T-helper 17 cell (primary cell): ENCODE data around the gene ADORA2A. TPM values are rescaled to one million over a fixed set of nuclear protein-coding genes. Genes with fewer than 3 reads are reported as not detected.
A peak's percentile ranks its signal among the peaks of the same experiment; 100 is the strongest.

Experiments used
- ATAC-seq: fragments of 150-1000 bp; cut with Tn5 transposase; 2 replicates; pipeline ENCODE4 v1.10.0; 2021; ENCODE audit warnings: mild to moderate bottlenecking, moderate library complexity
- DNase-seq, 3 donors: peaks; one replicate each; pipeline versions ENCODE4 v3.0.0 to v3.0.0-alpha.2; 2020 to 2021
- H3K9me3 ChIP-seq: one replicate; pipeline ENCODE4 v1.7.0; 2013; ENCODE audit warnings: low read length, mild to moderate bottlenecking; ENCODE audit not compliant: control insufficient read depth, poor library complexity, severe bottlenecking
- H3K27ac Mint-ChIP-seq: one replicate; pipeline ENCODE4 v1.8.0; 2022; ENCODE audit warnings: mild to moderate bottlenecking, moderate library complexity, mixed read lengths
- H3K27me3 Mint-ChIP-seq: one replicate; pipeline ENCODE4 v1.8.0; 2022; ENCODE audit warnings: mixed read lengths
- H3K36me3 Mint-ChIP-seq: one replicate; pipeline ENCODE4 v1.8.0; 2022; ENCODE audit warnings: low read depth, mixed read lengths
- H3K4me1 Mint-ChIP-seq: one replicate; pipeline ENCODE4 v1.8.0; 2022; ENCODE audit warnings: mild to moderate bottlenecking, mixed read lengths
- H3K4me3 Mint-ChIP-seq: one replicate; pipeline ENCODE4 v1.8.0; 2022; ENCODE audit warnings: mild to moderate bottlenecking, moderate library complexity, mixed read lengths
- total RNA-seq, 4 donors: library from RNA in 2 of 4; stranded (reverse) in 2 of 4; gene quantifications; one replicate each; pipeline ENCODE4 v1.2.3 and lab custom pipeline; 2022 to 2026

The ADORA2A gene
- total RNA-seq, 2 donors from 2014 or later = 20.4 to 22.0 TPM

DNA sequence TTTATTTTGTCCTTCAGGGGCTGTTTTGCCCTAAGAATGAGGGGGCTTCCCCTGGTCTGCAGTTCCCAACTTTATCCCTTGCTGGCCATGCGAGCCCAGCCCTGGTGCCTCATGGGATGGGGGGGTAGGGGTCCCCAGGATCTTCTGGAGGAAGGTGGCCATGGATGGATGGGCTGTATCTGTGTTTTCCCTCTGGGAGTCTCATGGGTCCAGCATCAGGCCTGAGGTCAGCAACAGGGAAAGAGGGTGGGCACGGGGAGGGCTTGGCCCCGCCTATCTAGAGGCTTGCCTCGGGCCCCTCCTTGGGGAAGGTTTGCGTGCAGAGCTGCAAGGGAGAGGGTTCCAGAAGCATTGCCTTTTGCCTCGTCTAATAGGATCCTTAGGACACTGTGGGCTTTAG is 10.8 kb upstream of the ADORA2A start:
- Mint-ChIP-seq H3K4me3 (no peak overlapping the region), H3K27ac (no peak overlapping the region), H3K27me3 (no peaks in the 10 kb centered on the region), H3K36me3 (peaks cover 4% of the 10 kb centered on the region), H3K4me1 (peaks cover 3% of the 10 kb centered on the region)
- no peak for DNase-seq
- no peaks in the 10 kb centered on the region for H3K9me3 ChIP-seq
- ATAC-seq = no peak

DNA sequence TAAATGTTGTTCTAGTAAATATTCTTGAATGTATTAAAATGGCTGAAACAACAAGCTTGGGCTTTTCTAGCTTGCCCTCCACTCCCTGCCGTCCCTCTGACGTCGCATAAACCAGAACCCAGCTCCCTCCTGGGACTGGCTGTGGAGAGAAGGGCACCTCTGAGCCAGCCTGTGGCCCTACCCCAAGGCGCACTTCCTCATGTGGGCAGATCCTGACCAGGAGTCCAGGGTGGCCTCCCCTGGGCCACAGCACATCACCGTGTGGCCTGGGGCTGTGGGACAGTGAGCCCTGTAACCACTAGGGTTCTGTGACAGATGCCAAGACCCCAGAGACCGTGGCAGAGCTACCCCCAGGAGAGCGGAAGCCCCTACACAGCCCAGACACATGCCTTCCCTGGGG is 10.2 kb upstream of the ADORA2A start:
- Mint-ChIP-seq H3K4me3 (no peak overlapping the region), H3K27ac (no peak overlapping the region), H3K27me3 (no peaks in the 10 kb centered on the region), H3K36me3 (peaks cover 4% of the 10 kb centered on the region), H3K4me1 (peaks cover 3% of the 10 kb centered on the region)
- ATAC-seq (no peak), DNase-seq (no peak)
- no peaks in the 10 kb centered on the region for H3K9me3 ChIP-seq

GRCh38 chr22:24417901-24418641 is 9.3 kb upstream of the ADORA2A start:
- no peak overlapping the region for H3K27ac Mint-ChIP-seq
- peaks cover 4% of the 10 kb centered on the region for H3K36me3 Mint-ChIP-seq
- no peaks in the 10 kb centered on the region for H3K9me3 ChIP-seq
- H3K27me3 Mint-ChIP-seq = no peaks in the 10 kb centered on the region
- DNase-seq = no peak
- H3K4me1 Mint-ChIP-seq = peaks cover 7% of the 10 kb centered on the region
- no peak for ATAC-seq
- no peak overlapping the region for H3K4me3 Mint-ChIP-seq

GRCh38 chr22:24418786-24419474 is 8.5 kb upstream of the ADORA2A start:
- Mint-ChIP-seq H3K4me3 (no peak overlapping the region), H3K4me1 (peaks cover 7% of the 10 kb centered on the region), H3K27ac (peak overlapping the region; percentile 24), H3K27me3 (no peaks in the 10 kb centered on the region), H3K36me3 (peaks cover 3% of the 10 kb centered on the region)
- no peaks in the 10 kb centered on the region for H3K9me3 ChIP-seq
- ATAC-seq (no peak), DNase-seq (no peak)

DNA sequence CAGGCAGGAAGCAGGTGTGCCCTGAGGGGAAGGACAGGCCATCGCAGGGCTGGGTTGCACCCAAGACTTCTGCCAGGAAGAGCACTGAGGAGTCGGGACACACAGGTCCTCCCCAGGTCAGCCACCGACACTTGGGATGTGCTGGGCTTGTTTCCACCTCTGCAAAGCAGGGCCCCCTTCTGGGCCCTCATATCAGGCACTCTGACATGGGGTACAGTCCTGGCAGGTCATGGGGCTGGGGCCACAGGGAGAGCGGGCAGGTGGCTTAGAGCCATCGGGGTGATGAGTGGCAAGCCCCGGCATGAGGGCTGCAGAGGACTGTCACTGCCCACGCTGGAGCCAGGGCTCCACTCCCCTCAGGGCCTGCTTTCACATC is 7.9 kb upstream of the ADORA2A start:
- H3K27ac Mint-ChIP-seq = peak overlapping the region; percentile 24
- peaks cover 2% of the 10 kb centered on the region for H3K36me3 Mint-ChIP-seq
- H3K4me3 Mint-ChIP-seq = no peak overlapping the region
- H3K27me3 Mint-ChIP-seq = no peaks in the 10 kb centered on the region
- no peaks in the 10 kb centered on the region for H3K9me3 ChIP-seq
- DNase-seq (no peak), ATAC-seq (no peak)
- H3K4me1 Mint-ChIP-seq = peaks cover 7% of the 10 kb centered on the region

DNA sequence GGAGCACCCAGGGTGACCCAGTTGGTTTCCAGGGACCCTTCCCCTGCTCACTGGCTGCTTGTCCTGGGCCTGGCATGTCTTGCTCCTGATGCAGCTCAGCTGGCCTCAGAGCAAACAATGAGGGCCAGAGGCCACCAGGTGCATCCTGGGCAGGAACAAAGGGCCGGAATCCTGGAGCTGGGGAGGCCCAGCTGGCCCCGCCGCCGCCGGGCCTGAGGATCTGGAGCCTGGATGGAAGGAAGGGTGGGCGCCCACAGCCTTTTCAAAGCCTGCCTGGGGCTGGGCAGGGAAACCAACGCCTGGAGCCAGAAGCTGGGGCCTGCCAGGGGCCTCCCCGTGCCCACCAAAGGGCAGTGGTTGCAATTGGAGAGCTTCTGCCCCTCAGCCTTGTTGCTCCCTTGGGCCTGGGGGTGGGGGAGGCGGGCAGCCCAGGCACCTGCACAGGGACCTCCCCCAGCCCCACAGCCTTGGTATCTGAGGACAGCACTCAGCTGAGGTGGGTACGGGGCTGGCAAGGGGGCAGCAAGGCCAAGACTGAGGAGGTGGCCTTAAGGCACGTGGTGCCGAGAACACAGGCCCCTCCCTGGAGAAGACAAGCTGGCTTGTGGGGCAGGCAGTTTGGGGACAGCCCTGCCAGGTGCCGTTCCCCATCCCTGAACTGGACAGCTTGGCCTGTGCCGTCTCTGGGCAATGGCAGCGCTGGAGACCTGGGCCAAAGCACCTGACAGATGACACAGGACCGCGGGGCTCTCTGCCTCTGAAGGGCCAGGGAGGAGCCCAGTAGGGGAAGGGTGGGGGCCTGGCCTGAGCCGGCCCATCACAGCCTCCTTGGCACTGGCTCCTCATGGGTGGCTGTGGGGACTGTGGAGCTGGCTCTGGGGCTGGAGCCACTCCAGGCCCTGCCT is 7.1 kb upstream of the ADORA2A start:
- ATAC-seq = no peak
- Mint-ChIP-seq H3K27me3 (no peaks in the 10 kb centered on the region), H3K27ac (peak overlapping the region; percentile 24), H3K4me3 (no peak overlapping the region), H3K36me3 (no peaks in the 10 kb centered on the region), H3K4me1 (peaks cover 8% of the 10 kb centered on the region)
- no peak for DNase-seq
- no peaks in the 10 kb centered on the region for H3K9me3 ChIP-seq

DNA sequence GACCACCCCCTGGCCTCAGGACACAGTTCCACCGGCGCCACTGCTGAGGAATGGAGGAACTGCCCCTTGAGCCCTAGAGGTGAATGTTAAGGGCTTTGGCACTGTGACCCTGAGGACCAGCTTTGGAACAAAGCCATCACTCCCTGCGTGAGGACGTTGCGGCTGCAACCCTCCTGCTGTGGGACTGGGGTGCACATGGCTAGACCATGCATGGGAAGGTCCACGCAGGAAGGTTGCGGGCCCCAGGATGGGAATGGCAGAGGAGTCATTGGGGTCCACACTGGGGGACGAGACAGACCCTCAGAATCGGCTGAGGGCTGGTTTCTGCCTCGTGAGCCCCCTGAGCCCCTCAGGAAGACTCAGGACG is 6.4 kb upstream of the ADORA2A start:
- H3K4me1 Mint-ChIP-seq = peaks cover 14% of the 10 kb centered on the region
- H3K27ac Mint-ChIP-seq = no peak overlapping the region
- no peaks in the 10 kb centered on the region for H3K36me3 Mint-ChIP-seq
- H3K9me3 ChIP-seq = no peaks in the 10 kb centered on the region
- ATAC-seq (no peak), DNase-seq (no peak)
- no peaks in the 10 kb centered on the region for H3K27me3 Mint-ChIP-seq
- peak overlapping the region; percentile 41 for H3K4me3 Mint-ChIP-seq

- H3K27me3 Mint-ChIP-seq = no peaks in the 10 kb centered on the region
- H3K27ac Mint-ChIP-seq = no peak overlapping the region
- H3K4me1 Mint-ChIP-seq = peaks cover 20% of the 10 kb centered on the region
- no peaks in the 10 kb centered on the region for H3K36me3 Mint-ChIP-seq
- DNase-seq (no peak), ATAC-seq (peak; percentile 61)
- no peak overlapping the region for H3K4me3 Mint-ChIP-seq
- H3K9me3 ChIP-seq = no peaks in the 10 kb centered on the region
Measured at GRCh38 chr22:24421428-24421931, 5.9 kb upstream of the ADORA2A start.

DNA sequence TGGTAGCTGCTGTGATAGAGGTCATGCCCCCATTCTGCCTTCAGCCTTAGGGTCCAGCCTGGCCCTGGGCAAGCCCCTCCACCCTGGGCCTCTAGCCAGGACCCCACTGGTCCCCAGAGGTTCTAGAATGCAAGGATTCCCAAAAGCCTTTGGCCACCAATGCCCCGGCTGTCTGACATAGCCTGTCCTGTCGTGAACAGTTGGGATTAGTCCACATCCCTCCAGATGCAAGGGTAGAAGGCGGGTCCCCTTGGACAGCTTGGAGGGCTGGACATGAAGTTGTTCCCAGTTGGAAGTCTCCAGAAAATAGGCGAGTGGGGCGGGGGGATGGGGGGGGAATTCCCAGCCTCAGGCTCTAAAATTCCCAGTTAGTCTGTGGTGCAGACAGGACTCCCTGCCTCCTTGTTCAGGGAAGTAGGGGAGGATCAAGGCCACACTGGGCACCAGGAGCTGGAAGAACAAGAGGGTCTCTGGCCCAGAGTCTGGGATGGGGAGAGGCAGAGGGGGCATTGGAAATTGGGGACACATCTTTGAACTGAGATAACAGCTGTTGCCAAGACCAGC is 5.2 kb upstream of the ADORA2A start:
- Mint-ChIP-seq H3K27me3 (no peaks in the 10 kb centered on the region), H3K27ac (no peak overlapping the region), H3K36me3 (no peaks in the 10 kb centered on the region), H3K4me1 (peaks cover 25% of the 10 kb centered on the region), H3K4me3 (peak overlapping the region; percentile 87)
- DNase-seq (no peak), ATAC-seq (no peak)
- no peaks in the 10 kb centered on the region for H3K9me3 ChIP-seq

DNA sequence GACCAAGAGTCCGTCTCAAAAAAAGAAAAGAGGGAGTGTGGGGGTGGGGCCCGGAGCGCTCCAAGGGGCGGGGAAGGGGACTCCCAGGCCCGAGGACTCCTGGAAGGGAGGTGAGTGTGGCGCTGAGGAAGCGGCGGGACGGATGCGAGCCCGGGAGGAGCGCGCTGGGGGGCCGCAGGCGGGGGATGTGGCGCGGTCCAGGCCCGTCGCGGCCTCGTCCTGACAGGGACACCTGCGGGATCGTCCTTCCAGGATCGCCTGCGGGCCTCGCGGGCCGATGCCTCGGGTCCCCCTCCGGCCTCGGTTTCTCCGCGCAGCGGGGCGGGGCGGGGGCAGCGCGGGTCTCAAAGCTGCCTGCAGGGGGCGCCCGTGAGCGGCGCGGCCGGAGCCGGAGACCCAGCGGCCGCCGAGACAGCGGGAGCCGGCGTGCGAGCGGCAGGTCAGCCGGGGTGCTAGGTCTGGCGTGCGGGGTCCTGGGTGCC is 3.8 kb upstream of the ADORA2A start:
- Mint-ChIP-seq H3K27ac (no peak overlapping the region), H3K4me1 (peaks cover 34% of the 10 kb centered on the region), H3K27me3 (no peaks in the 10 kb centered on the region), H3K36me3 (peaks cover 3% of the 10 kb centered on the region), H3K4me3 (peak overlapping the region; percentile 99)
- ATAC-seq (peak; percentile 17), DNase-seq (peak; percentile 56 to 73 (median 63))
- H3K9me3 ChIP-seq = no peaks in the 10 kb centered on the region

DNA sequence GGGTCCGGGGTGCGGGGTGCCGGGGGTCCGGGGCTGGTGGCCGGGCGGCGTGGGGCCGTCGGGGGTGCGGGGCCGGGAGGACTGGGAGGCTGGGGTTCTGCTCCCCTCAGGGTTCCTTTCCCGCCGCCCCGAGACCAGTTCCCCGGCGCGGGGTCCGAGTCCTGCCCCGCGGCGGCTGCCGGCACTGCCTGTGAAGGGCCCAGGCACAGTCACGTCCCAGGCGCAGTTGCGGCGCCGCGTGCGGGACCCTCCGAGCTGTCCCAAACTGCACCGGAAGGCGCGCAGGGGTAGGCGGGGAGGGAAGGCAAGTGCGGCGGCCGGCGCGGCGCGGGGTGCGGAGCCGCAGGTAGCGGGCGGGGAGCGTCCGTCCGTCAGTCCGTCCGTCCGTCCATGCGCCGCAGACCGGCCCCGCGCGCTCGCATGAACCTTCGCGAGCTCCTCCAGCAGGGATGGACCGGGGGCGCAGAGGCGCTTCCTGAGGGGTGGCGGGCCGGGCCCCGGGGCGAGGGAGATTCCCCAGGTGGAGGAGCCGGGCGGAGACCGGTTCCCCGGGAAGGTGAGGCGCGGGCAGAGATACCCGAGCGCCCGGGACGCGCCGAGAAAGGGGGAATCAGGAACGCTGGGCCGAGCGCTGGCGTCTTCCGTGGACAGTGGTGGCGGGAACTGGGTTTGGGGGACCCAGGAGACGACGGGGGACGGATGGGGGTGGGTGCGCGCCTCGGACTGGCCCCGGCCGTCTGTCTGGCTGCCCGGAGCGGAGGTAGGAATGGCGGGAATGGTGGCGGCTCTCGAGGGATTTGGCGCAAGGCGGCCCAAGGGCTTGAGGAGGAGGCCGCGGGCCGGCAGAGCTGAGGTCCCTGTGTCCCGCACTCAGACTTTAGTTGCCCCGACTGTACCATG is 3.1 kb upstream of the ADORA2A start:
- H3K27ac Mint-ChIP-seq = peak overlapping the region; percentile 79
- peak in 2 of 3 donors; percentile 27 to 42 for DNase-seq
- H3K27me3 Mint-ChIP-seq = no peaks in the 10 kb centered on the region
- ATAC-seq = no peak
- H3K9me3 ChIP-seq = no peaks in the 10 kb centered on the region
- H3K4me3 Mint-ChIP-seq = peak overlapping the region; percentile 99
- H3K4me1 Mint-ChIP-seq = peaks cover 39% of the 10 kb centered on the region
- H3K36me3 Mint-ChIP-seq = peaks cover 3% of the 10 kb centered on the region
